Activated CD4-positive, alpha-beta T cell treated with anti-CD3 and anti-CD28 coated beads, Interleukin-2, amount 10 ng/mL, durations not matched to agents 24 days and 14 days (primary cell): ENCODE data around the gene ACAP2. TPM values are rescaled to one million over a fixed set of nuclear protein-coding genes. Genes with fewer than 3 reads are reported as not detected.

Source experiments
- DNase-seq: peaks from one replicate; pipeline ENCODE4 v3.0.0; 2022
- H3K27ac Mint-ChIP-seq: one replicate; pipeline ENCODE4 v1.8.0; 2022; ENCODE audit warnings: mild to moderate bottlenecking, mixed read lengths
- H3K27me3 Mint-ChIP-seq: one replicate; pipeline ENCODE4 v1.8.0; 2022; ENCODE audit warnings: mixed read lengths
- H3K36me3 Mint-ChIP-seq: one replicate; pipeline ENCODE4 v1.8.0; 2022; ENCODE audit warnings: low read depth, mild to moderate bottlenecking, mixed read lengths
- H3K4me1 Mint-ChIP-seq: one replicate; pipeline ENCODE4 v1.8.0; 2021; ENCODE audit warnings: mixed read lengths
- H3K4me3 Mint-ChIP-seq: one replicate; pipeline ENCODE4 v1.8.0; 2022; ENCODE audit warnings: mild to moderate bottlenecking, moderate library complexity, mixed read lengths
- H3K9me3 Mint-ChIP-seq: one replicate; pipeline ENCODE4 v1.8.0; 2021; ENCODE audit warnings: mixed read lengths
- intact Hi-C: fragments of 100-400 bp; cut with micrococcal nuclease; formaldehyde crosslinking; loops from one replicate; pipeline ENCODE4 v1.15.1; 2023
- total RNA-seq: library from RNA; stranded (reverse); gene quantifications from 2 replicates; pipeline ENCODE4 v1.2.3, GENCODE V29; 2022

The ACAP2 gene
- total RNA-seq, 1 donor from 2014 or later, result 39.1 TPM

- peaks cover 30% of the 10 kb centered on the region for H3K36me3 Mint-ChIP-seq
- H3K27me3 Mint-ChIP-seq, result no peaks in the 10 kb centered on the region
- H3K27ac Mint-ChIP-seq, result no peak overlapping the region
- no peaks in the 10 kb centered on the region for H3K9me3 Mint-ChIP-seq
- H3K4me3 Mint-ChIP-seq, result no peak overlapping the region
- intact Hi-C loops, result no loop called here
- peaks cover 3% of the 10 kb centered on the region for H3K4me1 Mint-ChIP-seq
- DNase-seq, result no peak
These were observed 157.4 kb downstream of the ACAP2 start for GRCh38 chr3:195285372-195285771.

GRCh38 chr3:195284842-195285241 is 158.0 kb downstream of the ACAP2 start:
- Mint-ChIP-seq H3K4me1 (peaks cover 3% of the 10 kb centered on the region), H3K27ac (no peak overlapping the region), H3K4me3 (no peak overlapping the region), H3K36me3 (peaks cover 27% of the 10 kb centered on the region), H3K9me3 (no peaks in the 10 kb centered on the region), H3K27me3 (no peaks in the 10 kb centered on the region)
- no peak for DNase-seq
- intact Hi-C loops, result no loop called here

- Mint-ChIP-seq H3K27ac (no peak overlapping the region), H3K4me1 (peaks cover 3% of the 10 kb centered on the region)
These were observed 159.9 kb downstream of the ACAP2 start for GRCh38 chr3:195282961-195283360.

GRCh38 chr3:195274259-195274966 is 168.4 kb downstream of the ACAP2 start:
- Mint-ChIP-seq H3K9me3 (no peaks in the 10 kb centered on the region), H3K27ac (no peak overlapping the region), H3K36me3 (peaks cover 3% of the 10 kb centered on the region), H3K4me3 (no peak overlapping the region), H3K27me3 (no peaks in the 10 kb centered on the region), H3K4me1 (peaks cover 11% of the 10 kb centered on the region)
- no peak for DNase-seq
- intact Hi-C loops, result loop anchor here (5.0 kb wide), 2 partner anchors 183 to 268 kb away; partner anchors contain the start of gene PPP1R2

More at GRCh38 chr3:195282961-195283360, 159.9 kb downstream of the ACAP2 start:
- intact Hi-C loops, result no loop called here
- DNase-seq, result no peak
- peaks cover 25% of the 10 kb centered on the region for H3K36me3 Mint-ChIP-seq
- no peaks in the 10 kb centered on the region for H3K27me3 Mint-ChIP-seq
- H3K9me3 Mint-ChIP-seq, result no peaks in the 10 kb centered on the region
- H3K4me3 Mint-ChIP-seq, result no peak overlapping the region

GRCh38 chr3:195271410-195272243 is 171.2 kb downstream of the ACAP2 start:
- peak; percentile 97 for DNase-seq
- H3K4me3 Mint-ChIP-seq, result peak overlapping the region; percentile 88
- H3K4me1 Mint-ChIP-seq, result peaks cover 17% of the 10 kb centered on the region
- intact Hi-C loops, result loop anchor here (1.0 to 5.0 kb wide), 5 partner anchors 172 to 579 kb away; partner anchors contain the start of genes ACAP2 and PPP1R2
- no peaks in the 10 kb centered on the region for H3K9me3 Mint-ChIP-seq
- H3K27me3 Mint-ChIP-seq, result no peaks in the 10 kb centered on the region
- H3K27ac Mint-ChIP-seq, result peak overlapping the region; percentile 90
- H3K36me3 Mint-ChIP-seq, result peaks cover 4% of the 10 kb centered on the region

GRCh38 chr3:195270817-195271409 is 171.9 kb downstream of the ACAP2 start, which contains the start of gene XXYLT1:
Gene XXYLT1 (minus strand): TSS chr3:195271159. CDS start chr3:195271058, 101 bp downstream.
- H3K27me3 Mint-ChIP-seq, result no peaks in the 10 kb centered on the region
- H3K36me3 Mint-ChIP-seq, result peaks cover 4% of the 10 kb centered on the region

GRCh38 chr3:195270079-195270816 is 172.6 kb downstream of the ACAP2 start:
- Mint-ChIP-seq H3K27ac (peak overlapping the region; percentile 69), H3K4me3 (peak overlapping the region; percentile 88), H3K4me1 (peaks cover 17% of the 10 kb centered on the region), H3K9me3 (no peaks in the 10 kb centered on the region), H3K36me3 (peaks cover 7% of the 10 kb centered on the region), H3K27me3 (no peaks in the 10 kb centered on the region)
- intact Hi-C loops, result loop anchor here (2.0 to 5.0 kb wide), 3 partner anchors 187 to 581 kb away; partner anchors contain the start of gene PPP1R2
- DNase-seq, result peak; percentile 81

More at GRCh38 chr3:195270817-195271409, 171.9 kb downstream of the ACAP2 start, which contains the start of gene XXYLT1:
- peak; percentile 97 for DNase-seq
- intact Hi-C loops, result loop anchor here (1.0 to 5.0 kb wide), 5 partner anchors 172 to 580 kb away; partner anchors contain the start of genes ACAP2 and PPP1R2
- Mint-ChIP-seq H3K4me1 (peaks cover 17% of the 10 kb centered on the region), H3K27ac (peak within 1 kb of the TSS; percentile 90), H3K4me3 (peak within 1 kb of the TSS; percentile 88), H3K9me3 (no peaks in the 10 kb centered on the region)

- no peaks in the 10 kb centered on the region for H3K27me3 Mint-ChIP-seq
- peak overlapping the region; percentile 88 for H3K4me3 Mint-ChIP-seq
- intact Hi-C loops, result loop anchor here (2.0 to 5.0 kb wide), 3 partner anchors 188 to 581 kb away; partner anchors contain the start of gene PPP1R2
- H3K27ac Mint-ChIP-seq, result no peak overlapping the region
- no peaks in the 10 kb centered on the region for H3K9me3 Mint-ChIP-seq
- peaks cover 17% of the 10 kb centered on the region for H3K4me1 Mint-ChIP-seq
- peak; percentile 55 for DNase-seq
- H3K36me3 Mint-ChIP-seq, result peaks cover 9% of the 10 kb centered on the region
These were observed 173.3 kb downstream of the ACAP2 start for GRCh38 chr3:195269375-195270078.

GRCh38 chr3:195268576-195269309 is 174.1 kb downstream of the ACAP2 start:
- no peaks in the 10 kb centered on the region for H3K27me3 Mint-ChIP-seq
- intact Hi-C loops, result no loop called here
- no peak overlapping the region for H3K27ac Mint-ChIP-seq
- H3K4me1 Mint-ChIP-seq, result peaks cover 21% of the 10 kb centered on the region
- no peaks in the 10 kb centered on the region for H3K9me3 Mint-ChIP-seq
- peaks cover 10% of the 10 kb centered on the region for H3K36me3 Mint-ChIP-seq
- peak overlapping the region; percentile 88 for H3K4me3 Mint-ChIP-seq
- peak; percentile 56 for DNase-seq

GRCh38 chr3:195267096-195267495 is 175.7 kb downstream of the ACAP2 start:
- peaks cover 21% of the 10 kb centered on the region for H3K4me1 Mint-ChIP-seq
- intact Hi-C loops, result no loop called here
- no peak overlapping the region for H3K4me3 Mint-ChIP-seq
- peak; percentile 52 for DNase-seq
- no peaks in the 10 kb centered on the region for H3K27me3 Mint-ChIP-seq
- H3K36me3 Mint-ChIP-seq, result peaks cover 11% of the 10 kb centered on the region
- no peak overlapping the region for H3K27ac Mint-ChIP-seq
- no peaks in the 10 kb centered on the region for H3K9me3 Mint-ChIP-seq

- peak; percentile 51 for DNase-seq
- no peaks in the 10 kb centered on the region for H3K9me3 Mint-ChIP-seq
- H3K27me3 Mint-ChIP-seq, result no peaks in the 10 kb centered on the region
- peaks cover 13% of the 10 kb centered on the region for H3K36me3 Mint-ChIP-seq
- peaks cover 22% of the 10 kb centered on the region for H3K4me1 Mint-ChIP-seq
- intact Hi-C loops, result no loop called here
- H3K4me3 Mint-ChIP-seq, result no peak overlapping the region
- H3K27ac Mint-ChIP-seq, result no peak overlapping the region
These were observed 176.4 kb downstream of the ACAP2 start for GRCh38 chr3:195266428-195266827.

GRCh38 chr3:195265363-195265976 is 177.3 kb downstream of the ACAP2 start:
- DNase-seq, result peak; percentile 53
- Mint-ChIP-seq H3K9me3 (no peaks in the 10 kb centered on the region), H3K4me3 (no peak overlapping the region), H3K36me3 (peaks cover 13% of the 10 kb centered on the region), H3K27ac (no peak overlapping the region), H3K4me1 (peaks cover 26% of the 10 kb centered on the region), H3K27me3 (no peaks in the 10 kb centered on the region)
- intact Hi-C loops, result no loop called here
